ENCODE measurements around the gene ARL3. TPM values are rescaled to one million over a fixed set of nuclear protein-coding genes. Genes with fewer than 3 reads are reported as not detected.
"Not testable (repeated sequence)": the region's sequence is repeated elsewhere in the genome, so short reads cannot be mapped to it uniquely, and the experiment has no call there.

The ARL3 gene
- total RNA-seq, 1 experiment from 2014 or later = 13.3 TPM

DNA sequence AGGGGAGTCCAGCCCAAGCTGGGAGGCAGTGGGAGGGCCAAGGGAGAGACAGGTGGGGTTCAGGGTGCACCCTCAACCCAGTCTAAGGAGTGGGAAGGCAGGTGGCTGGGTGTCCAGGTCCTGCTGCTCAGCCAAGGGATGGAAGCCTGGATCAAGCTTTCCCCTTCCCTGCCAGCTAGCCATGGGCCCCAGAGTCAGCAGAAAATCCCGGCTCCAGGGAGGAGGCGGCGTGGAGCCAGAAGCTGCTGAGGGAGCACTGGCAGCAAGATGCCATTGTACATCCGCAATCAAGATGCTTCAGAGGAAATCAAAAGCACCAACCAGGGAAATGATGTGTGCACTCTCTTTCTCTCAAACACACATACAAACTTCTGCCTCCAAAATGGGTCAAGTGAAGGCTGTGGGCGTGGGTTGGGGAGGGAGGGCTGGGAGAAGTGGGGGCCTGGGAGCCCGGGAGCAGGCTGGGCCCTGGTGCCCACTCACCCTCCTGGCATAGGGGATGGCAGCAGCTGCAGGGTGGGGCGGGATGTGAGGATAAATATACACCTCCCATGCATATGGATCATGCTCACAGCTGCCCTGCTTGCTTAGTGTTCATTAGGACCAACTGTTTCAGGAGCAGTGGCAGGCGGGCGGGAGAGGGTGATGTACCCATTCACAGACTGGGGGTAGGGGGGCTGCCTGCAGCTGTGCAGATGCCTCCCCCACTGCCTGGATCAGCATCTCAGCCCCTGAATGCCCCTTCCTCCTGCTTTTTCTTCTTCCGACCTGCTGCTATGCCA is 45.7 kb downstream of the ARL3 start:
- DNase-seq (ENCODE audit: low read depth, low spot score) (no peak), ATAC-seq (no peak)
- RAD21 ChIA-PET (ENCODE audit: low non-redundant PET in 1 of 2, low total read pairs in 2 of 2, uncharacterized antibody in 2 of 2, unreplicated experiment in 2 of 2) = no interaction called here
- Histone ChIP-seq H3K79me2 (ENCODE audit: insufficient read depth, low read length) (no peaks in the 10 kb centered on the region), H3K27ac (ENCODE audit: low read depth, low read length) (no peak overlapping the region), H4K20me1 (ENCODE audit: insufficient read depth) (no peaks in the 10 kb centered on the region), H3K4me3 (replicated peaks in 1 of 2; ENCODE audit: low read depth in 1 of 2, low read length in 2 of 2) (no peak overlapping the region), H3K9ac (ENCODE audit: low read length) (peak overlapping the region; percentile 31; the same call in 1 of the 2 replicates), H3K9me3 (ENCODE audit: control insufficient read depth in 1 of 2, insufficient read depth in 1 of 2, low read depth in 1 of 2, low read length in 2 of 2) (no peaks in the 10 kb centered on the region), H3K4me2 (ENCODE audit: low read length) (0 out of 2 replicates have a peak overlapping the region, but pooled peaks have one; percentile 55), H3K9me2 (ENCODE audit: insufficient read depth) (no peaks in the 10 kb centered on the region), H3K4me1 (ENCODE audit: control insufficient read depth in 1 of 2, insufficient read depth in 2 of 2, low read length in 2 of 2) (peaks cover 9 to 23% of the 10 kb centered on the region in 2 experiments), H2AFZ (ENCODE audit: low read depth, low read length, poor library complexity, severe bottlenecking) (no peak overlapping the region), H3K27me3 (ENCODE audit: insufficient read depth, low read length) (no peaks in the 10 kb centered on the region), H3K36me3 (ENCODE audit: control insufficient read depth in 1 of 2, insufficient read depth in 2 of 2, low read length in 2 of 2) (no peaks in the 10 kb centered on the region)
- TF ChIP-seq CEBPB (IDR thresholded peaks at IDR 0.05; ENCODE audit: low read depth) (no peak), RAD21 (IDR thresholded peaks at IDR 0.05; ENCODE audit: low read depth) (no peak)
- TF ChIP-seq, protein P1, sequence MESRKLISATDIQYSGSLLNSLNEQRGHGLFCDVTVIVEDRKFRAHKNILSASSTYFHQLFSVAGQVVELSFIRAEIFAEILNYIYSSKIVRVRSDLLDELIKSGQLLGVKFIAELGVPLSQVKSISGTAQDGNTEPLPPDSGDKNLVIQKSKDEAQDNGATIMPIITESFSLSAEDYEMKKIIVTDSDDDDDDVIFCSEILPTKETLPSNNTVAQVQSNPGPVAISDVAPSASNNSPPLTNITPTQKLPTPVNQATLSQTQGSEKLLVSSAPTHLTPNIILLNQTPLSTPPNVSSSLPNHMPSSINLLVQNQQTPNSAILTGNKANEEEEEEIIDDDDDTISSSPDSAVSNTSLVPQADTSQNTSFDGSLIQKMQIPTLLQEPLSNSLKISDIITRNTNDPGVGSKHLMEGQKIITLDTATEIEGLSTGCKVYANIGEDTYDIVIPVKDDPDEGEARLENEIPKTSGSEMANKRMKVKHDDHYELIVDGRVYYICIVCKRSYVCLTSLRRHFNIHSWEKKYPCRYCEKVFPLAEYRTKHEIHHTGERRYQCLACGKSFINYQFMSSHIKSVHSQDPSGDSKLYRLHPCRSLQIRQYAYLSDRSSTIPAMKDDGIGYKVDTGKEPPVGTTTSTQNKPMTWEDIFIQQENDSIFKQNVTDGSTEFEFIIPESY (IDR thresholded peaks at IDR 0.05; ENCODE audit: extremely low read depth, insufficient replicate concordance, low read length) = no peak
- TF ChIP-seq, protein P2, sequence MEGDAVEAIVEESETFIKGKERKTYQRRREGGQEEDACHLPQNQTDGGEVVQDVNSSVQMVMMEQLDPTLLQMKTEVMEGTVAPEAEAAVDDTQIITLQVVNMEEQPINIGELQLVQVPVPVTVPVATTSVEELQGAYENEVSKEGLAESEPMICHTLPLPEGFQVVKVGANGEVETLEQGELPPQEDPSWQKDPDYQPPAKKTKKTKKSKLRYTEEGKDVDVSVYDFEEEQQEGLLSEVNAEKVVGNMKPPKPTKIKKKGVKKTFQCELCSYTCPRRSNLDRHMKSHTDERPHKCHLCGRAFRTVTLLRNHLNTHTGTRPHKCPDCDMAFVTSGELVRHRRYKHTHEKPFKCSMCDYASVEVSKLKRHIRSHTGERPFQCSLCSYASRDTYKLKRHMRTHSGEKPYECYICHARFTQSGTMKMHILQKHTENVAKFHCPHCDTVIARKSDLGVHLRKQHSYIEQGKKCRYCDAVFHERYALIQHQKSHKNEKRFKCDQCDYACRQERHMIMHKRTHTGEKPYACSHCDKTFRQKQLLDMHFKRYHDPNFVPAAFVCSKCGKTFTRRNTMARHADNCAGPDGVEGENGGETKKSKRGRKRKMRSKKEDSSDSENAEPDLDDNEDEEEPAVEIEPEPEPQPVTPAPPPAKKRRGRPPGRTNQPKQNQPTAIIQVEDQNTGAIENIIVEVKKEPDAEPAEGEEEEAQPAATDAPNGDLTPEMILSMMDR (IDR thresholded peaks at IDR 0.05 in 2 of 3, conservative IDR thresholded peaks at IDR 0.05 in 1 of 3; ENCODE audit: borderline replicate concordance in 1 of 3, insufficient read depth in 1 of 3, low read depth in 2 of 3, low read length in 2 of 3) = no peak
- TF ChIP-seq, protein P3, sequence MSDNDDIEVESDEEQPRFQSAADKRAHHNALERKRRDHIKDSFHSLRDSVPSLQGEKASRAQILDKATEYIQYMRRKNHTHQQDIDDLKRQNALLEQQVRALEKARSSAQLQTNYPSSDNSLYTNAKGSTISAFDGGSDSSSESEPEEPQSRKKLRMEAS (IDR thresholded peaks at IDR 0.05) = no peak
- no TSS peak for BruUV-seq (replicated peaks)
- intact Hi-C loops (cut with micrococcal nuclease) = loop anchor here (1.0 kb wide), 1 partner anchor 22 kb away; no protein-coding TSS in a partner anchor
- CTCF ChIA-PET = interaction anchor here (2.0 to 3.8 kb wide), 2 partner anchors 8 to 10 kb away, joined by 10 to 40 read pairs; no protein-coding TSS in a partner anchor
- POLR2A ChIA-PET = interaction anchor here (0.6 to 1.3 kb wide), 2 partner anchors 22 to 48 kb away, joined by 3 read pairs; no protein-coding TSS in a partner anchor

DNA sequence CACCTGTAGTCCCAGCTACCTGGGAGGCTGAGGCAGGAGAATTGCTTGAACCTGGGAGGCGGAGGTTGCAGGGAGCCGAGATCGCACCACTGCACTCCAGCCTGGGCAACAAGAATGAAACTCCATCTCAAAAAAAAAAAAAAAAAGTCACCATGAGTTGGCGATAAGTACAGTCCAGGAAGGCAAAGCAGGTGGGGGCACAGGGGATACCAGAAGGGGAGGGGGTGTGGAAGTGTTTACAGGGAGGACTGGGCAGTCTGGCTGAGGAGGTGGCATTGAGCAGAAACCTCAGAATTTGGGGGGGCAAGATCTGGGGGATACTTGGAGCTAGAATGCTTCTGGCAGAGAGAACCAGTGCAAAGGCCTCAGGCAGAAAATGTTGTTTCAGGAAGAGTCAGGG is 46.8 kb downstream of the ARL3 start:
- H3K4me2 ChIP-seq (ENCODE audit: low read length); RAD21 ChIA-PET (ENCODE audit: low non-redundant PET in 1 of 2, low total read pairs in 2 of 2, uncharacterized antibody in 2 of 2, unreplicated experiment in 2 of 2); H3K9me3 ChIP-seq (ENCODE audit: control insufficient read depth in 1 of 2, insufficient read depth in 1 of 2, low read depth in 1 of 2, low read length in 2 of 2); H3K9me2 ChIP-seq (ENCODE audit: insufficient read depth); CTCF ChIA-PET; H3K36me3 ChIP-seq (ENCODE audit: control insufficient read depth in 1 of 2, insufficient read depth in 2 of 2, low read length in 2 of 2); ATAC-seq; DNase-seq (ENCODE audit: low read depth, low spot score); H2AFZ ChIP-seq (ENCODE audit: low read depth, low read length, poor library complexity, severe bottlenecking); intact Hi-C loops (cut with micrococcal nuclease); H3K27ac ChIP-seq (ENCODE audit: low read depth, low read length); H3K9ac ChIP-seq (ENCODE audit: low read length); H3K79me2 ChIP-seq (ENCODE audit: insufficient read depth, low read length); H3K27me3 ChIP-seq (ENCODE audit: insufficient read depth, low read length); BruUV-seq (replicated peaks); POLR2A ChIA-PET; H3K4me3 ChIP-seq (replicated peaks in 1 of 2; ENCODE audit: low read depth in 1 of 2, low read length in 2 of 2); H4K20me1 ChIP-seq (ENCODE audit: insufficient read depth): not testable (repeated sequence)
- H3K4me1 ChIP-seq (ENCODE audit: control insufficient read depth in 1 of 2, insufficient read depth in 2 of 2, low read length in 2 of 2) = peaks cover 9 to 23% of the 10 kb centered on the region in 2 experiments

All from HCT116 (cell line).